HG02642 (cell line): ENCODE measurements around the gene TRIM66.
"Not testable (repeated sequence)": the region's sequence is repeated elsewhere in the genome, so short reads cannot be mapped to it uniquely, and the experiment has no call there.

ENCODE experiments used
- ATAC-seq: cut with Tn5 transposase; IDR thresholded peaks from one replicate; pipeline ENCODE4 v1.9.1; 2021; ENCODE audit warnings: mild to moderate bottlenecking; ENCODE audit not compliant: unreplicated experiment, poor library complexity

TRIM66 gene

DNA sequence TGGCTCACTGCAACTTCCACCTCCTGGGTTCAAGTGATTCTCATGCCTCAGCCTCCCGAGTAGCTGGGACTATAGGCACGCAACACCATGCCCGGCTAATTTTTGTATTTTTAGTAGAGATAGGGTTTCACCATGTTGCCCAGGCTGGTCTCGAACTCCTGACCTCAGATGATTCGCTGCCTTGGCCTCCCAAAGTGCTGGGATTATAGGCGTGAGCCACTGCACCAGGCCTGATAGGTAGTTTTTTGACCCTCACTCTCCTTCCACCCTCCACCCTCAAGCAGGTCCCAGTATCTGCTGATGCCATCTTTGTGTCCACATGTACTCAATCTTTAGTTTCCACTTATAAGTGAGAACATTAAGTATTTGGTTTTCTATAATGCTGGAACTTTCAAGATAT lies 12.4 kb downstream of the TRIM66 start:
- not testable (repeated sequence) for ATAC-seq

- ATAC-seq: no peak
Observed at GRCh38 chr11:8665222-8665621, 17.2 kb downstream of the TRIM66 start.

- no peak for ATAC-seq
Observed at GRCh38 chr11:8661001-8661795, 21.3 kb downstream of the TRIM66 start.

DNA sequence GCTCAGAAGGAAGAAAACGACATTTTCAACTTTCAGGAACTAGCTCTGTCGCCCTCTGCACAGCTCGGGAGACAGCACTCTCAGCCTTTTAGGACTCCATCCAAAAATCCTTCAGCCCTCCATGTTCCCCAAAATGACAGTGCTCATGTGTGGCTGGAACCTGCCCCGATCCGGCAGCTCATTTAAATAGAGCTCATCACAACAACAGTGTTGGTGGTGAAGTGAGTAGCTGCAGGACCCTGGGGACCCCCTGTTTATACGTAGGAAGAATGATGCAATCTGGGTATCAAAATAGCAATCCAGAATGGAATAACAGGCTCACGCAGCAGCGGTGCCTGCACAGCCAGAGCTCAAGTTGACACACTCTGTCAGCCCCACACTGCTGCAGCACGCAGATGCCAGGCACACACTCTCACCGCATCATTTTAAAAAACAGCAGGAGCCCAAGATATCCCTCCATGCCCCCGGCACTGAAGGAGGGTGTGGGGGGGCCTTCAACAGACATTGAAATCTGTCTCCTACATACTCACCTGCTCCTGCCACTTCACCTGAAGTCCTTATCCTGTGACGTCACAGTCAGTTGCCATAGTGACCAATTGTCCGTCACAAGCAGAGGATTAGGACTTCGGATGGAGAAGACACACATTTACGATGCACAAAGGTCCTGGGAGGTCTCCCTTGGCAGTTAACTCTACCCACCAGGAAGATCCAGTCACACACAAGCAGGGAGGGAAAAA lies 24.0 kb downstream of the TRIM66 start:
- ATAC-seq: no peak

- no peak for ATAC-seq
Observed at GRCh38 chr11:8656291-8656690, 26.2 kb downstream of the TRIM66 start.

DNA sequence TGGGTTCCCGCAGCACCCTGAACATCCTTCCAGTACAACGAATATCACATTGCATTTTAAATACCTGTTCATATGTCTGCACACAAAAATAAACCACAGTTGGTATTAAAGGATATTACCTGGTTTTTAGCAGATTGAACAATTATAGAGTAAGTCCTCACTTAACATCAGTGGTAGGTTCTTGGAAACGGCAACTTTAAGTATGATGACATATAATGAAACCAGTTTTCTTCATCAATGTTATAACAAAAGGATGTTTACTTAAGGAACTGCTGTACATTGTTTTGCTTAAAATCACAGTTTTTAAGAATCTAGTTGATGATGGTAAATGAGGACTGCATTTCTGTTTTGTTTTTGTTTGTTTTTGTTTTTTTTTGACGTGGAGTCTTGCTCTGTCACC lies 28.0 kb downstream of the TRIM66 start:
- no peak for ATAC-seq

DNA sequence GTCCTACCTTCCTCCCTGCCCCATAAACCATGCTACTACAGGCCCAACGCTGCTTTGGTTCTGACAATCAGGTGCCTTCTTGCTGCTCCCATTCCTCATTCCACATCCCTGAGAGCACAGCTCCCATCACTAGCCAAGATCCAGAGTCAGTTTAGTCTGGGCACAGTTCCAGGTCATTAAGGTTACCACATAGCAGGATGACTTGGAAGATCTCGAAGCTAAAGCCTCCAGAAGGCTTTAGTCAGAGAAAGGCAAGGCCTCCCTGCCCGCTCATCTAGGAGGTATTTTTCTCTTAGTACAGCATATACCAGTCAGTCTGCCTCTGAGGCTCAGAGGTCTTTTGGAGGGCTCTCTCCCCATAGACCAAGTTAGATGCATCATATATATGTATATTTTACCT lies 30.3 kb downstream of the TRIM66 start:
- no peak for ATAC-seq

DNA sequence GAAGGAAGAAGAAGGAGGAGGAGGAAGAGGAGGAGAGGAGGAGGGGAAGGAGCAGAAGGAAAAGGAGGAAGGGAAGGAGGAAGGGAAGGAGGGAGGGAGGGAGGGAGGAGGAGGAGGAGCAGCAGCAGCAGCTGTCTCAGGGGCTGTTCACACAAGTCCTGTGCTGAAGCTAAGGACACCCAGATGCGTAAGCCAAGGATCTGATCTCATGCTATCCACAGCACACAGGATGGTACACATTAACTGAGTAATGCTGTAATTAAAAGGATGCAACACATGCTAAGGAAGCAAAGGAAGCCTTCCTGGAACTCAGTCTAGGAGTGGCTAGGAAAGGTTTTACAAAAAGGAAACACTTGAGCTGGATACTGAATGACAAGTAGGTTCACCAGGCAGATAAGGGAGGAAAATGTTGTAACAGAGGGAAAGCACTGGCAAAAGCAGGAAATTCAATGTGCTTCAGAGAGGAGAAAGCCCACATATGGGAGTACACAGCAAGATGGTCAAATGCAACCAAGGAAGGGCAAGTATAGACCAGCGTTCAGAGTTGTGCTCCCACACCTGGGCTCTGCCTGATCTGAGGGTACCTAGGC lies 32.0 kb downstream of the TRIM66 start:
- ATAC-seq: no peak

DNA sequence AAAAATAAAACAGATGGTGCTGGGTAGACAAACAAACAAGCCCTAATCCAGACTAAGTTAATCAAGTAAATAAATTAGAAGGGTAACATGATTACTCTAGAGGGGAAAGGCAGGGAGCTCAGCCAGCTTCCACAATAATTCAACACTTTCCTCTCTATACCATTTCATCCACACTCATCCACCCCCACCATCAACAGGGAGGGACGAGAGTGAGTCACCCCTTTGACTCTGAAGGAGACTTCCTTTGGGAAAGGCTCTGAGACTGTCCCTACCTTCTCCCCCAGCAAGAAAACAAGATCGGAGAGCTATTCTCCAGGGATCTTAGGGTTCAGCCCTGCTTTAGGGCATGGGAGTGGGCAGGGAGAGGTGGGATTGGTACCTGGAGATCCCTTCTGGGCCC lies 33.1 kb downstream of the TRIM66 start:
- ATAC-seq: no peak

DNA sequence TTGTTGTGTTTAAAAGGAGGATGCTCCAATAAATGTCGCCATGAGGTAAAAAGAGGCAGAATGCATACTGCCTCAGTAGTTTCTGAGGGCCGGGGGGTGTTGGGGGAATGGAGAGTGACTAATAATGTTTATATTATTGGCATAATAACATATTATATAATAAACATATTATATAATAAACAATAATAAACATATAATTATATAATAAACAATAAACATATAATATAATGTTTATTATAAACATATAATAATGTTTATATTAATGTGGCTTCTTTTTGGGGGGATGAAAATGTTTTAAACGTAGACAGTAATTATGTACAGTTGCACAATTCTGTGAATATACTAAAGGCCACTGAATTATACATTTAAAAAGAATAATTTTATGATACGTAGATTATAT lies 35.6 kb downstream of the TRIM66 start:
- ATAC-seq: no peak

- no peak for ATAC-seq
Observed at GRCh38 chr11:8642196-8642841, 40.1 kb downstream of the TRIM66 start.

DNA sequence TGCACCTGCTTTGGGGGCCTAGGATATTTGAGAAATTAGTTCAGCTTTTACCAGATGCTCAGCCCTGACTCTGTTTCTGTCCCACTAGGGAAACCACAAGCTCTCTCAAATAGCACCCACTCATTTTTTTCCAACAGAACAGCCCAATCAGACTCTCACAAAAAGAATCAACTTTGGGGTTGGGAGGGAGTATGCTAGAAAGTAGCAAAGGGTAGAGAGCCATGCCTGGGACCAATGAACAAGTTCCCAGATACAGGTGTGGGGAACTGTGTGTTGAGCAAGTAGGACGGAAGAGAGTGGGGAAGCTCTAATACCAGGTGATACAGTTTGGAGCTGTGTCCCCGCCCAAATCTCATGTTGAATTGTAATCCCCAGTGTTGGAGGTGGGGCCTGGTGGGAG lies 41.1 kb downstream of the TRIM66 start:
- no peak for ATAC-seq

- no peak for ATAC-seq
Observed at GRCh38 chr11:8640267-8640906, 42.1 kb downstream of the TRIM66 start.

- no peak for ATAC-seq
Observed at GRCh38 chr11:8639655-8640054, 42.8 kb downstream of the TRIM66 start.

GRCh38 chr11:8638300-8638699 lies 44.2 kb downstream of the TRIM66 start:
- no peak for ATAC-seq

DNA sequence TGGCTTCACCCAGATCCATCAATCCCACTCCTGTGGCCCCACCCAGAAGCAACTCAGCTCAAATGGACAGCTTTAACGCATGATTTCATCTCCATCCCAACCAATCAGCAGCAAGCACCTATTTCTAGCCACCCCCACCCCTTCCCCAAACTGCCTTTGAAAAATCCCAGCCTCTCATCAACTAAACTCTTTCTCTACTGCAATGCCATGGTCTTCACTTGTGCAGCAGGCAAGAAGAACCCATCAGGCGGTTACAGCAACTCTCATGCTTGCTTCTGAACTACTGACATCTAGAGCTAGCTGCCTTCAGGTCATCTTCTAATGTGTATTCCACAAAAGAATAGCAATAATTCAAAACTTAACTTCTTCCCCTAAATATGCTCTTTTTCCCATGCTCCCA lies 46.3 kb downstream of the TRIM66 start:
- no peak for ATAC-seq

DNA sequence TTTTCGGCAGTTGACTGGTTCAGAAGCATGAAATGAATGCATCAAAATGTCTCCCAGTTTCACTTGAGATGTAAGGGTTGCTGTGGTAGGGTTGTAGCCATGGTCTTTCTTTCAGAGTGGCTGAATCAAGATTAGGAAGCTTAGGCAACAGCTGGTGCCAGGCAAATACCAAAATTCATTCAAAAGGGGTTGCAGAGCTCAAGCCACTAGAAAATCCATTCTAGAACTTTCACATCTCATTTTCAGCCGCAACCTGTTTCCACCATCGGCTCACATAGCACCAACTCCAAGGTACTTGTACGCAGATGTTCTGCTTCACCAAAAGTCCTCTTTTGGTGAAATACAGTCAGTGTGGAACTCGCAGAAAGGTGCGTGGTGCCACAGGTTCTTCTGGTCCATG lies 48.0 kb downstream of the TRIM66 start:
- ATAC-seq: no peak

GRCh38 chr11:8631395-8632118 lies 50.9 kb downstream of the TRIM66 start:
- no peak for ATAC-seq

DNA sequence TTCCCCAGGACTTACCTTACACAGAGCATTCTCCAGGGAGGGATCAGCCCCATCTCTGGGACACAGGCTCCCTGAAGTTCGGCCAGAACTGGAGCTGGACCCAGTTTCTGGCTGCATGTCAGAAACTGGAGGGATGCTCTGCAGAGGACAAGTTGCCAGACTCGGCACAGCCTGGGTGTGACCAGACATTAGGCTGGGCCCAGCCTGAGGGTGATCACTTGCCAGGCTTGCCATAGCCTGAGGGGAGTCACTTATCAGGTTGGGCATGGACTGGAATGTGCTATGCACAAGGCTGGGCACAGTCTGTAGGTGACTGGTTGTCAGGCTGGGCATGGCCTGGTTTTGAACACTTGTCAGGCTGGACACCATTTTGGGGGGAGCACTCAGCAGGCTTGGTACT lies 57.8 kb downstream of the TRIM66 start:
- no peak for ATAC-seq

DNA sequence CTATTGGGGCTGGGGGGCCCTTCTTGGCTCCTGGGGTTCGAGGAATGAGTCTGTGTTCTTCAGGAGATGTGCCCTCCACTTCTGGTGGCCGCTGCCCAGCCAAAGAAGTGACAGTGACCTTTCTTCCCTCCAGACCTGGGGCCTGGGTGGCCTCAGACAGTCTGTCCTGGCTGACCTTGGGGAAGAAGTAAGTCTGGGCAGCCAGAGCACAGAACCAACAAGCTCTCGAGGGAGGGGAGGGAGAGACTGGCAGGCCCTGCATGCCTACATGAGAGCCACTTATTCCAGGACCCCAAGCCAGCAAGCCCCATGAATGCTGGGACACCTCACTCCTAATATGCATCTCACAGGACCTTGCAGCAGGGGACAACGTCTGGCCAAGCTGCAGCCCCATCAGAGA lies 61.3 kb downstream of the TRIM66 start:
- ATAC-seq: no peak
